GM20000 (cell line): Measurements from ENCODE around the gene SIGLEC14.

Experiments
- DNase-seq: peaks from one replicate; pipeline ENCODE4 v3.0.0; 2012; ENCODE audit warnings: low spot score
- CTCF ChIP-seq: IDR thresholded peaks from 2 replicates; pipeline ENCODE4 v1.5.1; 2012; ENCODE audit warnings: mild to moderate bottlenecking, control low read depth; ENCODE audit errors: extremely low read depth, missing control alignments

SIGLEC14 gene

GRCh38 chr19:51628153-51628939 lies 18.3 kb downstream of the SIGLEC14 start:
- DNase-seq: no peak
- no peak for TF ChIP-seq CTCF

DNA sequence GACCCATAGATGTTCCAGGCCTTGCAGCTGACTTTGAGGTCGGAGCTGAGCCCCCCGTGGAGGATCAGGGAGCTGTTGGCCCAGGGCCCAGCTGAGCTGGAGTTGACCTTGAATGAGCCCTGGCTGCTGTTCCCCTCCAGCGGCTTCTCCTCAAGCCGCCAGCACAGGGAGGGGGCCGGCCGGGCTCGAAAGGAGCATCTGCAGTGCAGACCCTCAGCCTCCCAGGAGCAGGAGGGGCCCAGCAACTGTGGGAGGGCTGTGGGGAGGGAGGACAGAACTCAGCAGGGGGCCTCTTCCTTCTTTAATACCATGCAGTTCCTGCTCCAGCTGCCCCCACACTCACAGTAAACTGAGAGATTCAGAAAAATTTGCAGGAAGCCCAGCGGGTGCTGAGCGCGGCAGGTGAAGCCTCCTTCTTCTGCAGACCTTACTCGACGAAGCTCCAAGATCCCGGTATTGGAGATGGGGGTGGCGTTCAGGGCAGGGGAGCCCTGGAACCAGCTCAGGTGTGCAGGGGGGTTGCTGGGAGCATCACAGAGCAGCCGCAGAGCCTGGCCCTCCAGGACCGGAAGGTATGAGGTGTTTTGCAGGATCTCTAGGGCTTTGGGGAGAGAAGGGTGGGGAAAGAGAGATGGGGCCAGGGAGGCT lies 19.0 kb downstream of the SIGLEC14 start:
- DNase-seq: no peak
- no peak for TF ChIP-seq CTCF

DNA sequence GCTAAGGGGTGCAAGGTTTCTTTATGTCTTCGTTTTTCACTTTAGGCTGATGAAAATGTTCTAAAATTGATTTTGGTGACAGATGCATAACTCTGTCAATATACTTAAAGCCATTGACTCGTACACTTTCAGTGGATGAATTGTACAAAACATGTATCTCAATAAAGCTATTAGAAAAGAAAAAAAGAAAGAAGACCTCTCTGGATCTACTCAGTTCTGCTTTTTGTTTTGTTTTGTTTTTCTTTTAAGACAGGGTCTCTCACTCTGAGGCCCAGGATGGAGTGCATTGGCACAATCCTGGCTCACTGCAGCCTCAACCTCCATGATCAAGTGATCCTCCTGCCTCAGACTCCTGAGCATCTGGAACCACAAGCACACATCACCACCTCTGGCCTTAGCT lies 19.9 kb downstream of the SIGLEC14 start:
- TF ChIP-seq CTCF: no peak
- no peak for DNase-seq

GRCh38 chr19:51621178-51621577 lies 25.4 kb downstream of the SIGLEC14 start:
- DNase-seq: peak; percentile 57
- TF ChIP-seq CTCF: no peak

DNA sequence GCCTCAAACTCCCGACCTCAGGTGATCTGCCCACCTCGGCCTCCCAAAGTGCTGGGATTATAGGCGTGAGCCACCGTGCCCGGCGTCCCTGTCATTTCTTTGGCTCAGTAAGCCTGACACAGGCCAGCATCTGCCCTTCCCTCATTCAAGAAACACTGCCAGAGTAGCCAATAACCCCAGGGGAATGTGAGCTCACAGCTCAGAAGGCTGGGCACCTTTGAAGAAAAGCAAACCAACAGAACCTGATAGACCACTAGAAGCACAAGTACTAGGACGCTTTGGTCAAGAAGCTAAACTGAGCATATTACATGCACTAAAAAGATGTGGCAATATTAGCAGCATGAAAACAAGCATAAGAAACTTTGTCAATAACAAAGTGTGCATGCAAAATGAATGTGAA lies 30.6 kb downstream of the SIGLEC14 start:
- no peak for TF ChIP-seq CTCF
- no peak for DNase-seq

- DNase-seq: no peak
- TF ChIP-seq CTCF: no peak
Measured at GRCh38 chr19:51614789-51615188, 31.8 kb downstream of the SIGLEC14 start.

GRCh38 chr19:51610576-51610975 lies 36.0 kb downstream of the SIGLEC14 start:
- DNase-seq: no peak
- TF ChIP-seq CTCF: no peak
